GM19395 (cell line): ENCODE results near the gene TBC1D2B.
A peak's percentile ranks its signal among the peaks of the same experiment; 100 is the strongest.

Experiments
- ATAC-seq: cut with Tn5 transposase; IDR thresholded peaks from one replicate; pipeline ENCODE4 v1.9.1; 2021; ENCODE audit warnings: mild to moderate bottlenecking, moderate library complexity; ENCODE audit not compliant: unreplicated experiment

The TBC1D2B gene

GRCh38 chr15:78075490-78076230, 1.9 kb downstream of the TBC1D2B start:
- ATAC-seq = no peak

- no peak for ATAC-seq
Observed at GRCh38 chr15:78073046-78073787, 4.3 kb downstream of the TBC1D2B start.

- no peak for ATAC-seq
Observed at GRCh38 chr15:78072080-78072892, 5.2 kb downstream of the TBC1D2B start.

GRCh38 chr15:78071383-78071782, 6.1 kb downstream of the TBC1D2B start:
- no peak for ATAC-seq

- ATAC-seq = no peak
Observed at GRCh38 chr15:78070049-78070700, 7.3 kb downstream of the TBC1D2B start.

- no peak for ATAC-seq
Observed at GRCh38 chr15:78069462-78070029, 8.0 kb downstream of the TBC1D2B start.

GRCh38 chr15:78069052-78069414, 8.5 kb downstream of the TBC1D2B start:
- ATAC-seq = peak; percentile 16

- no peak for ATAC-seq
Observed at GRCh38 chr15:78067328-78068228, 9.9 kb downstream of the TBC1D2B start.

- ATAC-seq = peak; percentile 62
Observed at GRCh38 chr15:78065973-78066946, 11.3 kb downstream of the TBC1D2B start.

GRCh38 chr15:78065284-78065872, 12.1 kb downstream of the TBC1D2B start:
- no peak for ATAC-seq

GRCh38 chr15:78064544-78064943, 13.0 kb downstream of the TBC1D2B start:
- no peak for ATAC-seq

- no peak for ATAC-seq
Observed at GRCh38 chr15:78063970-78064385, 13.5 kb downstream of the TBC1D2B start.

GRCh38 chr15:78063217-78063616, 14.3 kb downstream of the TBC1D2B start:
- no peak for ATAC-seq

GRCh38 chr15:78061963-78062427, 15.5 kb downstream of the TBC1D2B start:
- ATAC-seq = peak; percentile 48

GRCh38 chr15:78060232-78060631, 17.3 kb downstream of the TBC1D2B start:
- no peak for ATAC-seq

- no peak for ATAC-seq
Observed at GRCh38 chr15:78059110-78059839, 18.2 kb downstream of the TBC1D2B start.

- no peak for ATAC-seq
Observed at GRCh38 chr15:78058401-78058935, 19.0 kb downstream of the TBC1D2B start.
